Aorta (tissue), 5 donors: ENCODE measurements around the gene TAS2R40. TPM values are rescaled to one million over a fixed set of nuclear protein-coding genes. Genes with fewer than 3 reads are reported as not detected.

Source experiments
- ATAC-seq: fragments of 200-7000 bp; cut with Tn5 transposase; one replicate; pipeline ENCODE4 v1.9.1; 2022; ENCODE audit warnings: moderate library complexity; ENCODE audit not compliant: low FRiP score
- DNase-seq, 2 donors: peaks; one replicate each; pipeline ENCODE4 v3.0.0-alpha.2; 2020
- H3K27ac ChIP-seq, 2 donors: one replicate each; pipeline ENCODE4 v1.5.1; 2013; ENCODE audit warnings: low read length in 2 of 2, mild to moderate bottlenecking in 2 of 2, moderate library complexity in 2 of 2, control low read depth in 1 of 2, inconsistent platforms in 1 of 2, low read depth in 1 of 2
- H3K27me3 ChIP-seq, 2 donors: one replicate each; pipeline ENCODE4 v1.6.1; 2013; ENCODE audit warnings: control low read depth in 1 of 2, low read length in 1 of 2, mild to moderate bottlenecking in 1 of 2, moderate library complexity in 1 of 2; ENCODE audit not compliant: insufficient read depth in 2 of 2, control insufficient read depth in 1 of 2
- H3K36me3 ChIP-seq, 2 donors: one replicate each; pipeline ENCODE4 v1.6.1; 2013; ENCODE audit warnings: control low read depth in 1 of 2, low read length in 1 of 2, mild to moderate bottlenecking in 1 of 2; ENCODE audit not compliant: insufficient read depth in 2 of 2, control insufficient read depth in 1 of 2
- H3K4me1 ChIP-seq, 2 donors: one replicate each; pipeline ENCODE4 v1.6.1; 2013; ENCODE audit warnings: low read length in 2 of 2, control low read depth in 1 of 2, mild to moderate bottlenecking in 1 of 2, moderate library complexity in 1 of 2; ENCODE audit not compliant: insufficient read depth in 2 of 2, control insufficient read depth in 1 of 2
- H3K4me3 ChIP-seq, 2 donors: one replicate each; pipeline ENCODE4 v1.5.1; 2013; ENCODE audit warnings: low read length in 2 of 2, control low read depth in 1 of 2, mild to moderate bottlenecking in 1 of 2
- H3K9me3 ChIP-seq: one replicate; pipeline ENCODE4 v1.6.1; 2013; ENCODE audit warnings: mild to moderate bottlenecking, low read length; ENCODE audit not compliant: control insufficient read depth
- WGBS, 2 donors: extraction: QIAGEN DNeasy Blood & Tissue Kit; methylation state at CpG; one replicate each; pipeline ENCODE4 v1.1.7; 2013; 5-methylcytosine and 5-hydroxymethylcytosine counted together
- intact Hi-C, 2 donors: fragments of 100-400 bp; cut with DNase I; formaldehyde crosslinking; loops; one replicate each; pipeline versions ENCODE4 v1.14.2 to v1.15.0; 2022
- polyA plus RNA-seq, 2 donors: library from polyadenylated mRNA; stranded (reverse); fragments of 200-250 nt; gene quantifications; one replicate each; pipeline ENCODE4 v1.2.3, GENCODE V29; 2013
- total RNA-seq, 2 donors: library from RNA; stranded (reverse); fragmentation: NEBNext Ultra II Directional; extraction: Animal tissue kit (Norgen Biotek cat#: 25700); gene quantifications; one replicate each; pipeline ENCODE4 v1.2.1, GENCODE V29; 2021
- donor health status: healthy with polysubstance abuse.
- donor health status: Bipolar disorder and iron deficiency.
- donor health status: DM: no; HTN: no; CAD: no.
- donor health status: DM: no; HTN: no; CAD: no.
- donor health status: DM: yes; HTN: yes; CAD: no.

TAS2R40 gene
- total and polyA plus RNA-seq, 4 donors = not detected

- intact Hi-C loops = no loop called here
- Histone ChIP-seq H3K4me1 (no peaks in the 10 kb centered on the region), H3K27ac (no peak overlapping the region), H3K27me3 (no peaks in the 10 kb centered on the region), H3K4me3 (no peak overlapping the region), H3K36me3 (no peaks in the 10 kb centered on the region), H3K9me3 (peaks cover 7% of the 10 kb centered on the region)
- no peak for DNase-seq
- ATAC-seq = no peak
These were observed 28.4 kb downstream of the TAS2R40 start for GRCh38 chr7:143250199-143250598.

DNA sequence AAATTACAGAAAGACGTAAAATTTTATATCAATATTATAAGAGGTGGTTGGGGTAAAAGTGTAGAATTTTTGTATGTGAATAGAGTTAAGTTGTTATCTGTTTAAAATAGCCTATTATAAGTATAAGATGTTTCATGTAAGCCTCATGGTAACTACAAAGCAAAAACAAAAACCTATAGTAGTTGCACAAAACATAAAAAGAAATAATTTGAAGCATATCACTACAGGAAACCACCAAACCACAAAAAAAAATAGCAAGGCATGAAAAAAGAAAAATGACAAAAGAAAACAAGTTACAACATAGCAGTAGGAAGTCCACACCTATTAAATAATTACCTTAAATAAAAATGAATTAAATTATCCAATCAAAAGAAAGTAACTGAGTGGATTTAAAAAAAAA, 29.0 kb downstream of the TAS2R40 start:
- Histone ChIP-seq H3K4me3 (no peak overlapping the region), H3K36me3 (no peaks in the 10 kb centered on the region), H3K27me3 (no peaks in the 10 kb centered on the region), H3K4me1 (no peaks in the 10 kb centered on the region), H3K9me3 (peaks cover 7% of the 10 kb centered on the region), H3K27ac (no peak overlapping the region)
- intact Hi-C loops = no loop called here
- 95 to 96% methylated on average over 1 of the region's 1 CpG for WGBS, 2 donors
- DNase-seq = no peak
- ATAC-seq = no peak

DNA sequence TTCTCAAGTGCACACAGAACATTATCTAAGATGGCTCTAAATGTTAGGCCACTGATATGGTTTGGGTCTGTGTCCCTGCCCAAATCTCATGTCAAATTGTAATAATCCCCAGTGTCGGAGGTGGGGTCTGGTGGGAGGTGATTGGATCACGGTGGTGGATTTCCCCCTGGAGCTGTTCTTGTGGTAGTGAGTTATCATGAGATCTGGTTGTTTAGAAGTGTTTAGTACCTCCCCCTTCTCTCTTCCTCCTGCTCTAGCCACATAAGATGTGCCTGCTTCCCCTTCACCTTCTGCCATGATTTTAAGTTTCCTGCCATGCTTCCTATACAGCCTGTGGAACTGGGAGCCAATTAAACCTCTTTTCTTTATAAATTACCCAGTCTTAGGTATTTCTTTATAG, 30.2 kb downstream of the TAS2R40 start:
- peaks cover 7% of the 10 kb centered on the region for H3K9me3 ChIP-seq
- no peak for ATAC-seq
- no peak for DNase-seq
- whole genome bisulfite sequencing, 2 donors = 92 to 100% methylated on average over 2 of the region's 2 CpGs
- no peaks in the 10 kb centered on the region for H3K27me3 ChIP-seq
- intact Hi-C loops = no loop called here
- H3K36me3 ChIP-seq = no peaks in the 10 kb centered on the region
- no peak overlapping the region for H3K27ac ChIP-seq
- H3K4me1 ChIP-seq = no peaks in the 10 kb centered on the region
- no peak overlapping the region for H3K4me3 ChIP-seq

- DNase-seq (no peak), ATAC-seq (no peak)
- Histone ChIP-seq H3K9me3 (no peaks in the 10 kb centered on the region), H3K36me3 (no peaks in the 10 kb centered on the region), H3K27ac (no peak overlapping the region), H3K27me3 (no peaks in the 10 kb centered on the region), H3K4me1 (no peaks in the 10 kb centered on the region), H3K4me3 (no peak overlapping the region)
- intact Hi-C loops = no loop called here
- WGBS, 2 donors = 81 to 85% methylated on average over 3 of the region's 3 CpGs
These were observed 33.7 kb downstream of the TAS2R40 start for GRCh38 chr7:143255564-143255963.

DNA sequence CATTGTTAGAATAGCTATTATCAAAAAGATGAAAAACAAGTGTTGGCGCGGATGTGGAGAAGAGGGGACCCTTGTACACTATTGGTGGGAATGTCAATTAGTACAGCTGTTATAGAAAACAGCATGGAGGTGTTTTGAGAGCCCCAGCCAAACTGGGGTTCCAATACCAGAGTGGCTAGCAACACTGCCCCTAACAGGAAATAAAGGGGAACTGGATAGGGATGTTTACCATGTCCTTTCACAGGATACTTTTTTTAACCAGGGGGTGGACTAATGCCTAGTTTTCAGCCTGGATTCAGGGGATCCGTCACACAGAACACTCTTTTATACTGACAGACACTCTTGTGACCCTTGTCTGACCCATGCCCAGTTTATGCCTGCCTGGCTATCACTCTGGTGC, 34.5 kb downstream of the TAS2R40 start:
- H3K27me3 ChIP-seq = no peaks in the 10 kb centered on the region
- DNase-seq = no peak
- H3K36me3 ChIP-seq = no peaks in the 10 kb centered on the region
- ATAC-seq = no peak
- no peaks in the 10 kb centered on the region for H3K9me3 ChIP-seq
- no peak overlapping the region for H3K4me3 ChIP-seq
- H3K4me1 ChIP-seq = no peaks in the 10 kb centered on the region
- intact Hi-C loops = no loop called here
- WGBS, 2 donors = 89 to 95% methylated on average over 3 of the region's 3 CpGs
- no peak overlapping the region for H3K27ac ChIP-seq

- intact Hi-C loops = no loop called here
These were observed 35.1 kb downstream of the TAS2R40 start for GRCh38 chr7:143256932-143257331.

DNA sequence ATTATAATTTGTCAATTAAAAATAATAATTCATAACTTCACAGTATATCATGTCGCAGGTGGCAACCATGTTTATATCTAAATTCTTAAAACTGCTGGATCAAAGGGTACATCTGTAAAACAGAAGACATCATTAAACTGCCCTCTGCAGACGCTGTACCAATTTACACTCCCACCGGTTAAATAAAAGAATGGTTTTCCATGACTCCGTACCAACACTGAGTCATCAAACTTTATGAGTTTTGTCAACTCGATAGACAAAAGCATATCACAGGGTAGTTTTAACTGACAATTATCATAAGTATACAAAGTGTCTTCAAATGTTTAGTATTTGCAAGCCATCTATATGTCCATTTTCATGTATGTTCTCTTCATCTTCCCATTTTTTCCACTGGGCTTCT, 35.7 kb downstream of the TAS2R40 start:
- H3K27me3 ChIP-seq = no peaks in the 10 kb centered on the region
- ATAC-seq (no peak), DNase-seq (no peak)

More at GRCh38 chr7:143256932-143257331, 35.1 kb downstream of the TAS2R40 start:
- Histone ChIP-seq H3K27me3 (no peaks in the 10 kb centered on the region), H3K4me3 (no peak overlapping the region), H3K27ac (no peak overlapping the region), H3K4me1 (no peaks in the 10 kb centered on the region), H3K9me3 (no peaks in the 10 kb centered on the region), H3K36me3 (no peaks in the 10 kb centered on the region)
- no peak for ATAC-seq
- no peak for DNase-seq
- whole genome bisulfite sequencing, 2 donors = 86 to 90% methylated on average over 4 of the region's 4 CpGs

GRCh38 chr7:143258831-143259230, 37.0 kb downstream of the TAS2R40 start:
- H3K36me3 ChIP-seq = no peaks in the 10 kb centered on the region
- DNase-seq (no peak), ATAC-seq (no peak)
- H3K27me3 ChIP-seq = no peaks in the 10 kb centered on the region
- no peaks in the 10 kb centered on the region for H3K4me1 ChIP-seq
- no peaks in the 10 kb centered on the region for H3K9me3 ChIP-seq
- H3K4me3 ChIP-seq = no peak overlapping the region
- no peak overlapping the region for H3K27ac ChIP-seq
- intact Hi-C loops = no loop called here
- WGBS, 2 donors = 18 to 20% methylated on average over 2 of the region's 2 CpGs

More for the DNA sequence above, 35.7 kb downstream of the TAS2R40 start:
- H3K4me3 ChIP-seq = no peak overlapping the region
- no peaks in the 10 kb centered on the region for H3K9me3 ChIP-seq
- intact Hi-C loops = no loop called here
- H3K4me1 ChIP-seq = no peaks in the 10 kb centered on the region
- WGBS, 2 donors = 86 to 88% methylated on average over 5 of the region's 5 CpGs
- H3K36me3 ChIP-seq = no peaks in the 10 kb centered on the region
- H3K27ac ChIP-seq = no peak overlapping the region

DNA sequence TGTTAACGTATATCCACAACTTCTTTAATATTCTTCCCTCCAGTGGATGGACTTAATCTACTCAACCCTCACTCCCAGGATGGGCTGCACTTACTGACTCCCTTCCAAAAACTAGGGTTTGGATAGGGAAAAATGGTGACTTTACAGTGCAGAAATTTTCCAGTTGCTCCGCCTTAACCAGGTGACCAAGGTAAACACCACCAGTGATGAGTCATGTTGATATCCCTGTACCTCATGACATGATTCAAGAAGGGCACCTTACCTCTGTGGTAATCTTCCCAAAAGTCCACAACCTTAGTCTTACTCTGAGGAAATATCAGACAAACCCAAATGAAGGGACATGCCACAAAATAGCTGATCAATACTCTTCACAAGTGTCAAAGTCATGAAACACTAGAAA, 37.9 kb downstream of the TAS2R40 start:
- intact Hi-C loops = no loop called here
- no peak for DNase-seq
- Histone ChIP-seq H3K27ac (no peak overlapping the region), H3K27me3 (no peaks in the 10 kb centered on the region), H3K9me3 (no peaks in the 10 kb centered on the region), H3K4me3 (no peak overlapping the region), H3K4me1 (no peaks in the 10 kb centered on the region), H3K36me3 (no peaks in the 10 kb centered on the region)
- ATAC-seq = no peak
- WGBS, 2 donors = 88 to 98% methylated on average over 2 of the region's 2 CpGs
